Activated T-helper 1 cell treated with anti-CD3 and anti-CD28 coated beads, Interleukin-12 subunit alpha, Interleukin-12 subunit beta, Interleukin-2, Interleukin-4 antibody, amounts not matched to agents 30 ng/mL and 10 ng/mL and 1 ng/mL, durations not matched to agents 14 hours and 24 hours and 36 hours (primary cell): ENCODE measurements around the gene SLC2A5. TPM values are rescaled to one million over a fixed set of nuclear protein-coding genes. Genes with fewer than 3 reads are reported as not detected.

ENCODE experiments used
- DNase-seq: peaks from one replicate; pipeline ENCODE4 v3.0.0; 2021; ENCODE audit warnings: low spot score
- H3K27ac Mint-ChIP-seq: one replicate; pipeline ENCODE4 v1.8.0; 2021; ENCODE audit warnings: mild to moderate bottlenecking, mixed read lengths
- H3K27me3 Mint-ChIP-seq: one replicate; pipeline ENCODE4 v1.8.0; 2022; ENCODE audit warnings: mild to moderate bottlenecking, moderate library complexity, mixed read lengths; ENCODE audit not compliant: insufficient read depth
- H3K36me3 Mint-ChIP-seq: one replicate; pipeline ENCODE4 v1.8.0; 2021; ENCODE audit warnings: low read depth, mixed read lengths
- H3K4me1 Mint-ChIP-seq: one replicate; pipeline ENCODE4 v1.8.0; 2021; ENCODE audit warnings: low read depth, mixed read lengths
- H3K4me3 Mint-ChIP-seq: one replicate; pipeline ENCODE4 v1.8.0; 2021; ENCODE audit warnings: mild to moderate bottlenecking, moderate library complexity, mixed read lengths
- H3K9me3 Mint-ChIP-seq: one replicate; pipeline ENCODE4 v1.8.0; 2021; ENCODE audit warnings: mixed read lengths
- intact Hi-C: fragments of 100-400 bp; cut with micrococcal nuclease; formaldehyde crosslinking; loops from one replicate; pipeline ENCODE4 v1.15.1; 2024
- total RNA-seq: library from RNA; stranded (reverse); gene quantifications from 2 replicates; pipeline ENCODE4 v1.2.3, GENCODE V29; 2022

SLC2A5 gene
- total RNA-seq, 1 donor from 2014 or later, result 0.05 TPM

DNA sequence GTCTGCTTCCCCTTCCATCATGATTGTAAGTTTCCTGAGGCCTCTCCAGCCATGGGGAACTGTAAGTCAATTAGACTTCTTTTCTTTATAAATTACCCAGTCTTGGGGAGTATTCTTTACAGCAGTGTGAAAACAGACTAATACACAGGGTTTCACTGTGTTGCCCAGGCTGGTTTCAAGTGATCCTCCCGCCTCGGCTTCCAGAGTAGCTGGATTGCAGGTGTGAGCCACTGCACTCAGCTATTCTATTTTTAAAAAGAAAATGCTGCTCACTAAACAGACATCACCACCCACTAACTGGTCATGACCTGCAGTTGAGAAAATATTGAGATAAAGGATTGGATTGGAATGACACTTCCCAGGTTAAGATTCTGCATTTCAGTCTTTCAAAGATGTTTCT lies 22.4 kb downstream of the SLC2A5 start:
- Mint-ChIP-seq H3K9me3 (no peaks in the 10 kb centered on the region), H3K27me3 (peaks cover 17% of the 10 kb centered on the region), H3K4me1 (no peaks in the 10 kb centered on the region), H3K27ac (no peak overlapping the region), H3K4me3 (no peak overlapping the region), H3K36me3 (no peaks in the 10 kb centered on the region)
- intact Hi-C loops, result no loop called here
- DNase-seq, result no peak

DNA sequence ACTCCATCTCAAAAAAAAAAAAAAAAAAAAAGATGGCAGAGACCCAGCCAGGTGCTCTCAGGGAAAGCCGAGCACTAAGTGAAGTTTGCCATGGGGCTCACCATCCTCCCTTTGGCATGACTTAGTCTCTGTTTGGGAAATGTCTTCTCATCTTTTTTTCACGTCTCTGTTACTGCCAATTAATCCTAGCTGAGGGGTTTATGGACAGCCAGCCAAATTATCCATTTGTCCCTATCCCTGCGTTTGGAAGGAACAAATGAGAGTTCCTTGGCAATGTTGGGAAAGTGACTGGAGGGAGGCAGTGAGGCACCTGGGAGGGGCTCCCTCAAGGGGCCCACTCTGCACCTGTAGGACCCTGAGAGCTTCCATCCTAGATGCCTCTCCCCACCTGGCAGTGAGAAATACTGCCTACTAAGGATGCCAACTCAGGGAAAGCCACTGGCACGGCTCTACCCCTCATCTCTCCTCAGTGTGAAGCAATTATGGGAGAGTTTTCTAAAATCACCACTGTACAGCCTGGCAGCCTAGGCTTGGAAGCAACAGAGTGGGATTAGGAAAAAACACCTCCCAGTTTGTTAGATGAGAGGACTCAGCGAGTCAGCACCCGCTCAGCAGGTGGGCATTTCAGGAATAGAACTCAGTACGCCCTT lies 23.4 kb downstream of the SLC2A5 start:
- Mint-ChIP-seq H3K4me1 (no peaks in the 10 kb centered on the region), H3K36me3 (no peaks in the 10 kb centered on the region), H3K9me3 (no peaks in the 10 kb centered on the region), H3K4me3 (no peak overlapping the region), H3K27ac (no peak overlapping the region), H3K27me3 (peaks cover 15% of the 10 kb centered on the region)
- DNase-seq, result no peak
- intact Hi-C loops, result no loop called here

DNA sequence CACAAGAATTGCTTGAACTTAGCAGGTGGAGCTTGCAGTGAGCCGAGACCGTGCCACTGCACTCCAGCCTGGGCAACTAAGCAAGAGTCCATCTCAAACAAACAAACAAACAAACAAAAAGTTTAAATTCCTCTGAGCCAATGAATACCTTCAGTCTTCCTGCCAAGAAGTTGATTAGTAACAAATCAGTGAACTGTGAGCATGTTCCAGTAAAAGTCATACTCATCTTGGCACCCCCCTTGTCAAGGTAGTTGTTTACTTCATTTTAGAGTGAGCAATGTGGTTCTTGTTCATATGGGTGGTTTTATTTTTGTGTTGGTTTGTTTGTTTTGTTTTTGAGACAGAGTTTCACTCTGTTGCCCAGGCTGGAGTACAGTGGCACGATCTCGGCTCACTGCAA lies 25.2 kb downstream of the SLC2A5 start:
- intact Hi-C loops, result no loop called here
- Mint-ChIP-seq H3K4me1 (no peaks in the 10 kb centered on the region), H3K27ac (no peak overlapping the region), H3K9me3 (no peaks in the 10 kb centered on the region), H3K4me3 (no peak overlapping the region), H3K27me3 (peaks cover 11% of the 10 kb centered on the region), H3K36me3 (no peaks in the 10 kb centered on the region)
- no peak for DNase-seq

DNA sequence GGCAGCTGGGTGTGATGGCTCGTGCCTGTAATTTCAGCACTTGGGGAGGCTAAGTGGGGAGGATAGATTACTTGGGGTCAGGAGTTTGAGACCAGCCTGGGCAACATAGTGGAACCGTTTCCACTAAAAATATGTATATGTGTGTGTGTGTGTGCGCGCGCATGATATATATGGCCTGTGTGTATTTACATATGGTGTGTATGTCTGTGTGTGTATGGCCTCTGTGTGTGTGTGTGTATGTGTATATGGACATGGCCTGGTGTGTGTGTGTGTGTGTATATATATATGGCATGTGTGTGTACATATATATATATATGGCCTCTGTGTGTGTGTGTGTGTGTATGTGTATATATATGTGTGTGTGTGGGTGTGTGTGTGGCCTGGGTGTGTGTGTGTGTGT lies 27.2 kb downstream of the SLC2A5 start:
- intact Hi-C loops, result no loop called here
- Mint-ChIP-seq H3K36me3 (no peaks in the 10 kb centered on the region), H3K4me3 (no peak overlapping the region), H3K9me3 (no peaks in the 10 kb centered on the region), H3K4me1 (no peaks in the 10 kb centered on the region), H3K27me3 (peaks cover 10% of the 10 kb centered on the region), H3K27ac (no peak overlapping the region)
- DNase-seq, result no peak

DNA sequence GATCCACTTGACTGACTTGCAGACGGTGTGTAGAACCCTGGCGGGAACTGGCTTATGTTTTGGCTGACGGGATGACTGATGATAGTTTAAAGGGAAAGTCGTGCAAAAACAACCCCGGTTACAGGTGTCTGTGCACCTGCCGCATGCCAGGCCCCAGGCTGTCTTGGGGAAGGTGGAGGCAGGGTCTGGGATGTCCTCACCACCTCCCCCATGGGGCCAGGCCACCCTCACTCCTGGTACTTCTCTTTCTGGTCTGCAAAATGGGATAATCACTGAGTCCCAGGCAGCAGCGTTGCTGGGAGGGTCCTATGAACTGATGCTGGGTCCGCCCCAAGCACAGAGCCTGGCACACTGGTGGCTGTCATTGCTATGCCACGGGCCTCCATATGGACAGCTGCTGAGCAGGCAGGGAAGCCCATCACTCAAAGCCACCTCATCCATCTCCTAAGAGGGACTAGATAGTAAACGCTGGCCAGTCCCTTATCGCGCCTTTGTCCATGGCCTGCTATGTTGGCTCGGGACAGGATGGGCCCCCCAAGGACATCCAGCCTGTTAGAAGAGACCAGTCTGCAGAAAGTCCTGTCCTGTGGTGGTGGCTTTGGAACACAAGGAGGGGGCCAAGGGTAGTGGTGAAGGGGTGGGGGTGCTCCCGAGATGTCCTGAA lies 28.2 kb downstream of the SLC2A5 start:
- intact Hi-C loops, result no loop called here
- no peaks in the 10 kb centered on the region for H3K4me1 Mint-ChIP-seq
- H3K36me3 Mint-ChIP-seq, result no peaks in the 10 kb centered on the region

DNA sequence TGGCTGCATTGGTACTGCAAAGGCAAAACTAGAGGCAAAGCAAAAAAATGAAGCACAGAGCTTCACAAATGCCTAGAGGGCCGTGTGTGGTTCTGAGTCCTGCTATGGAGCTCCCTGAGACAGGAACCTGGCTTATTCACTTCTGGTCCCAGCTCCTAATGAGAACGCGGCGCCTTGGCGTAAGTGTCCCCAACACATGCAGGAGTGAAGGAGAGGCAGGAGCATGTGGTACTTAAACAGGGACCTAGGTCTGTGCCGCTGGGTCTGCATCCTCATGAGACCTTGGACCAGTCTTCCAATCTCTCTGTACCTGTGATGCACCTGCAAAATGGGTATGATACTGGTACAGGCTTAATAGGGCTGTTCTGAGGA lies 28.8 kb downstream of the SLC2A5 start:
- H3K4me1 Mint-ChIP-seq, result no peaks in the 10 kb centered on the region
- intact Hi-C loops, result no loop called here
- H3K9me3 Mint-ChIP-seq, result peaks cover 5% of the 10 kb centered on the region
- H3K27me3 Mint-ChIP-seq, result peaks cover 9% of the 10 kb centered on the region
- DNase-seq, result no peak
- peaks cover under 1% of the 10 kb centered on the region for H3K36me3 Mint-ChIP-seq
- H3K27ac Mint-ChIP-seq, result no peak overlapping the region
- H3K4me3 Mint-ChIP-seq, result no peak overlapping the region

More for the DNA sequence above, 28.2 kb downstream of the SLC2A5 start:
- DNase-seq, result no peak
- no peak overlapping the region for H3K27ac Mint-ChIP-seq
- no peaks in the 10 kb centered on the region for H3K9me3 Mint-ChIP-seq
- H3K27me3 Mint-ChIP-seq, result peaks cover 9% of the 10 kb centered on the region
- no peak overlapping the region for H3K4me3 Mint-ChIP-seq

DNA sequence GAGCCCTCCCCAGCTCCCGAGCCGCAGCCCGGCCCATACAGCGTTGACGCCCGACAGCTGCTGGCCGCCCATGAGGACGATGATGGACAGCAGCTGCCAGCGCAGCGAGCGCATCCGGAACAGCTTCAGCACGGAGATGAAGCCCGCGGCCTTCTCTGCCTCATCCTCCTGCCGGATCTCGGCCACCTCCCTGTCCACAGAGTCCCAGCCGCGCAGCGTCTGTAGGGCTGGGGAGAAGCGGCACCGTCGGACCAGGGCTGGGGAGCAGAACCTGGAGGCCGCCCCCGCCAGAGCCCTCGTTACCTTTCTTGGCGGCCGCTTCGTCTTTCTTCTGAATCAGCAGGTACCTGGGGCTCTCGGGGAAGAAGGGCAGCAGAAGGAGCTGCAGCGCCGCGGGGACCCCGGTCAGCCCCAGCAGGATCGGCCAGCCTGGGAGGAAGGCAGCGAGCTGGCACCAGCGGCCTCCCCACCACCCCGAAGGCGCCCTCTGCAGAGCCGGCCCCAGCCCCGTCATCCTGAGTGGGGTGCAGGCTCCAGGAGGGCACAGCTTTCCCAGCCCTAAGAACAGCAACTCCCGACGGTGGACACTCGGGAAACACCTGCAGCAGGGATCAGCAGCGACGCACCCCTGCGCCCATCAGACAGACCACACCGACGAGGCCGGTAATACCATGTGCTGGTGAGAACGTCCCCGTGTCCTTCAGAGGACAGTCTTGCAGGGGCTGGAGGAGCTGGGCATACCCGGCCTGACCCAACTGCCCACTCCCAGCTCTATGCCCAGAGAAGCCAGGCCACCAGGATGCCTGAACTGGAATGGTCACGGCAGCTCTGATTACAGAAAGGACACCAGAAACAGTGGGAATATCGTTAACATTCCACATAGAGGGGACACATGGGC lies 29.4 kb downstream of the SLC2A5 start:
- Mint-ChIP-seq H3K4me3 (no peak overlapping the region), H3K36me3 (peaks cover 4% of the 10 kb centered on the region), H3K9me3 (peaks cover 11% of the 10 kb centered on the region), H3K27me3 (peaks cover 9% of the 10 kb centered on the region), H3K4me1 (no peaks in the 10 kb centered on the region), H3K27ac (no peak overlapping the region)
- intact Hi-C loops, result no loop called here
- no peak for DNase-seq

DNA sequence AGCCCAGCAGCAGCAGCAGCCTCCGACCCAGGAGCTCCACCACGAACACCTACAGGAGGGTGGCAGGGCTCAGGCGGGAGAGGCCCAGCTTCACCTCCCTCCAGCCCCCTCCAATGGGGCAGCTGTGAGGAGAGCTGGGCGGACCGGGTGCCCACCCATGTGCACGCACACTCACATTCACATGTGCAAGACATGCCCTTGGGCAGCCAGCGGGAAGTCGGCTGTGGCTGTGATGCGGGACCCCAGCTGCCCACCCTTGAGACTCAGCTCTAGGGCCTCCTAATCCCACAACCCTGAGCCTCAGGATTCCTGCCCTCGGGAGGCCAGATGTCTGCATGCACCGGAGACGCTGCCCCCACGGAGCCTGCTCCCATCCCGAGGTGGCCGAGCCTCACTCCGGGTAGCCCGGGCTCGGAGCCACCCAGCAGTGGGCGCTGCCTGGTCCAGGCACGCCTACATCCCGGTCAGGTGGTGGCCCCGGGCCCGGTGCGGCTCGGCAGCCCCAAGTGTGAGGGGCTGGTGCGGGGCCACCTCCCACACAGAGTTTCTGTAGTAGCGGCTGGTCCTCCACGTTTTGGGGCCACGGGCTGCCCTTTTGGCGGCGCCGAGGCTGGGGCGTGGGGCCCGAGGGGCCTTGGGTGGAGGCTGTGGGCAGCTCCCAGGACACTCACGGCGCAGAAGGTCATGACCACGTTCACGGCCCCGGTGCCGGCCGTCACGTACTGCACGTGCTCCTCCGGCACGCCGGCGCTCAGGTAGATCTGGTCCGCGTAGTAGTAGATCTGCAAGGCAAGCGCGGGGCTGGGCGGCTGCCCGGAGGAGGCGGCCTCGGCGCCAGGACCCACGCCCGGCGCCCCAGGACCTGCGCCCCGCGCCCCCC lies 30.3 kb downstream of the SLC2A5 start:
- Mint-ChIP-seq H3K27ac (no peak overlapping the region), H3K4me1 (no peaks in the 10 kb centered on the region), H3K4me3 (no peak overlapping the region), H3K27me3 (peaks cover 3% of the 10 kb centered on the region), H3K36me3 (peaks cover 4% of the 10 kb centered on the region), H3K9me3 (peaks cover 20% of the 10 kb centered on the region)
- intact Hi-C loops, result no loop called here
- no peak for DNase-seq

DNA sequence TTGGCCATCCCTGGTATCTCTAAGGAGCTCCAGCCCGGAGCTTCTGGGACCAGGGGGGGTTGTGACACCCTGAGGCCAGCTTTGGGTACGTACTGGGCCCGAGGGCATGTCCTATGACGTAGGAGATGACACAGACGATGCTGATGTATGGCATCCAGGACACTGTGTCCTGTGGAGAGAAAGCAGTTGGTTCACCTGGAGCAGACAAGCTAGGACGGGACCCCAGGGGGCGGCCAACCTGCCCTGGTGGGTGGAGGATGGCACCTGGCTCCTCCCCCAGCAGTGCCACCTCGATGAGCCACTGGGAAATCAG lies 31.1 kb downstream of the SLC2A5 start:
- Mint-ChIP-seq H3K36me3 (peaks cover 4% of the 10 kb centered on the region), H3K4me3 (no peak overlapping the region), H3K4me1 (no peaks in the 10 kb centered on the region), H3K27me3 (peaks cover 3% of the 10 kb centered on the region), H3K9me3 (peaks cover 23% of the 10 kb centered on the region), H3K27ac (no peak overlapping the region)
- no peak for DNase-seq
- intact Hi-C loops, result no loop called here

DNA sequence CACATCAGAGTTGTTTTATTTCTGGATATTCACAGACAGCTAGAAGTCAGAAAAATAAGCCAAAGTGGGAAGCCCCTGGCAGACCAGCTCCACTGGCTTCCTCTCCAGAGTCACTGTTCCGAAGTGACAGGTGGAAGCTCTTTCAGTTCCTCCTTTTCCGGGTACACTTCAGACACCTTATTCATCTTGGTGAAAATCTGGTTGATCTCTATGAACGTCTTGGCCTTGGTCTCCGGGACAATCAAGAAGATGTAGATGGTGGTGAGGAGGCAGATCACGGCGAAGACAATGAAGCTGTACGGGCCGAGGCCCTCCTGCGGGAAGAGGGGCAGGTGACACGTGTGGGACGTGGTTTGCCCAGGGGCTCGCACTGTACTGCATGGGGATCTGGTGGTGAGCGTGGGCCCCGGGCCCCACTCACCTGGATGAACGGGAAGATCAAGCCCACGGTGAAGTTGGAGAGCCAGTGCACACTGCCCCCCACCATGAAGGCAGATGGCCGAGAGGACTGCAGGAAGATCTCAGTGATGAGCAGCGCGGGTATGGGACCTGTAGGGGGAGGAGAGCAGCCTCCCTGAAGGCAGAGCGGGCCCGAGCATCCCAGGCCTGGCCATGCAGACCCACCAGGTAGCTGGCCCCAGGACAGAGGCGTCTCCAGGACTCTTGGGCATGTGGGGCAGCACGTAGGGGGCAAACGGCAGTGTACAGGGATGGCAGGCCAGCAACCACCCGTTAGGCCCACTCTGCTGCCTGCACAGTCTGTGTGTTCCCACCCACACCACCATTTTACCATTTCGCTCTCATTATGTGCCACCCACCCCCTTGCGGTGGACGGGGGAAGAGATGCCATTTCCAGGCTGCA lies 31.7 kb downstream of the SLC2A5 start:
- H3K27me3 Mint-ChIP-seq, result peaks cover 3% of the 10 kb centered on the region
- no peak overlapping the region for H3K4me3 Mint-ChIP-seq
- H3K4me1 Mint-ChIP-seq, result no peaks in the 10 kb centered on the region
- H3K9me3 Mint-ChIP-seq, result peaks cover 23% of the 10 kb centered on the region
- no peak overlapping the region for H3K27ac Mint-ChIP-seq
- no peak for DNase-seq
- H3K36me3 Mint-ChIP-seq, result peaks cover 4% of the 10 kb centered on the region
- intact Hi-C loops, result no loop called here

DNA sequence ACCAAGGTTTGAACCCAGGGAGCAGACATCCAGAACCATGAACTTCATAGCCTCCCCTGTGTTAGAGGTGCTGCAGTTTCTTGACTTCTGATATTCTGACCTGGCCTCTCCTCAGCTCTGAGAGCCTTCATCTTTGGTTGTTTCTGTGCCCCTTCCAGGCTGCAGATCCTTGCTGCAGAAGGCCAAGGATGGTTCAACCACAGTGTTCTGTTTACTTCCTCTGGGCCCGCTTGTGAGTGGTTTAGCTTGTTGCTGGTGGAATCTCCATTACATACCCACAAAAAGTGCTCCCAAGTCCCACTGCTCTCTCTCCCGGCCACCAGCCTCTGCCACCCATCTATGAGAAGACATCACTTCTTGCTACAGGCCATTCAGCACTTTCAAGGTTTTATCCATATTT lies 34.2 kb downstream of the SLC2A5 start:
- intact Hi-C loops, result no loop called here
- no peak overlapping the region for H3K27ac Mint-ChIP-seq
- H3K4me3 Mint-ChIP-seq, result no peak overlapping the region
- peaks cover 4% of the 10 kb centered on the region for H3K36me3 Mint-ChIP-seq
- H3K4me1 Mint-ChIP-seq, result no peaks in the 10 kb centered on the region
- peaks cover 5% of the 10 kb centered on the region for H3K27me3 Mint-ChIP-seq
- DNase-seq, result no peak
- H3K9me3 Mint-ChIP-seq, result peaks cover 29% of the 10 kb centered on the region

DNA sequence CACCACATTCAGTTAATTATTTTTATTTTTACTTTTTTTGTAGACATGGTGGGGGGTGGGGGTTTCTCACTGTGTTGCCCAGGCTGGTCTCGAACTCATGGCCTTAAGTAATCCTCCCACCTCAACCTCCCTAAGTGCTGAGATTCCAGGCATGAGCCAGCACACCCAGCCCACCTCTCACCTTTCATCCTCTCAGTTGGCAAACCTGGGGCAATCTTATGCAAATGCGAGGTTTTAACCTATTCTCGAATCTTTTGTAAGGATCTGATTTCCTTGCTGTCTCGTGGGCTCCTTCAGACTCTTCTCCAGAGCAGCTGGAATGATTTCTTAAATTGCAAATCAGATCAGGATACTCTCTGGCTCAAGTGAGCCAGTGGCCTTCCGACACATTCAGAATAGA lies 36.1 kb downstream of the SLC2A5 start:
- no peak overlapping the region for H3K27ac Mint-ChIP-seq
- peaks cover 7% of the 10 kb centered on the region for H3K27me3 Mint-ChIP-seq
- intact Hi-C loops, result no loop called here
- DNase-seq, result no peak
- peaks cover 4% of the 10 kb centered on the region for H3K36me3 Mint-ChIP-seq
- H3K4me1 Mint-ChIP-seq, result no peaks in the 10 kb centered on the region
- no peak overlapping the region for H3K4me3 Mint-ChIP-seq
- peaks cover 29% of the 10 kb centered on the region for H3K9me3 Mint-ChIP-seq
